Upper lobe of right lung (tissue), 1 donor: ENCODE data around the gene AMIGO3. TPM values are rescaled to one million over a fixed set of nuclear protein-coding genes. Genes with fewer than 3 reads are reported as not detected.
A peak's percentile ranks its signal among the peaks of the same experiment; 100 is the strongest.

Experiments used
- ATAC-seq: fragments of 200-7000 bp; cut with Tn5 transposase; one replicate; pipeline ENCODE4 v1.9.1; 2020; ENCODE audit warnings: mild to moderate bottlenecking, moderate library complexity
- DNase-seq: peaks from one replicate; pipeline ENCODE4 v3.0.0-alpha.2; 2020
- H3K27ac ChIP-seq: fragments of 200-600 bp; one replicate; pipeline ENCODE4 v1.8.0; 2022
- H3K27me3 ChIP-seq: fragments of 200-600 bp; one replicate; pipeline ENCODE4 v1.8.0; 2022; ENCODE audit warnings: mild to moderate bottlenecking
- H3K36me3 ChIP-seq: fragments of 200-600 bp; one replicate; pipeline ENCODE4 v1.8.0; 2022
- H3K4me1 ChIP-seq: fragments of 200-600 bp; one replicate; pipeline ENCODE4 v1.8.0; 2022
- H3K4me3 ChIP-seq: fragments of 200-600 bp; one replicate; pipeline ENCODE4 v1.8.0; 2022; ENCODE audit warnings: mild to moderate bottlenecking
- H3K9me3 ChIP-seq: fragments of 200-600 bp; one replicate; pipeline ENCODE4 v1.8.0; 2022
- intact Hi-C: fragments of 100-400 bp; cut with DNase I; formaldehyde crosslinking; loops from one replicate; pipeline ENCODE4 v1.11.0; 2022
- total RNA-seq: library from RNA; stranded (reverse); fragmentation: NEBNext Ultra II Directional; extraction: Animal tissue kit (Norgen Biotek cat#: 25700); gene quantifications from one replicate; pipeline ENCODE4 v1.2.1, GENCODE V29; 2021
- TF ChIP-seq, protein P1 (sequence below): fragments of 200-600 bp; IDR thresholded peaks from one replicate; pipeline ENCODE4 v1.8.0; 2022; ENCODE audit warnings: antibody characterized with exemption
- donor health status: DM: no; HTN: yes; CAD: no; lungs with severe emphysema.

AMIGO3 gene
- total RNA-seq, 1 donor from 2014 or later = 0.26 TPM

DNA sequence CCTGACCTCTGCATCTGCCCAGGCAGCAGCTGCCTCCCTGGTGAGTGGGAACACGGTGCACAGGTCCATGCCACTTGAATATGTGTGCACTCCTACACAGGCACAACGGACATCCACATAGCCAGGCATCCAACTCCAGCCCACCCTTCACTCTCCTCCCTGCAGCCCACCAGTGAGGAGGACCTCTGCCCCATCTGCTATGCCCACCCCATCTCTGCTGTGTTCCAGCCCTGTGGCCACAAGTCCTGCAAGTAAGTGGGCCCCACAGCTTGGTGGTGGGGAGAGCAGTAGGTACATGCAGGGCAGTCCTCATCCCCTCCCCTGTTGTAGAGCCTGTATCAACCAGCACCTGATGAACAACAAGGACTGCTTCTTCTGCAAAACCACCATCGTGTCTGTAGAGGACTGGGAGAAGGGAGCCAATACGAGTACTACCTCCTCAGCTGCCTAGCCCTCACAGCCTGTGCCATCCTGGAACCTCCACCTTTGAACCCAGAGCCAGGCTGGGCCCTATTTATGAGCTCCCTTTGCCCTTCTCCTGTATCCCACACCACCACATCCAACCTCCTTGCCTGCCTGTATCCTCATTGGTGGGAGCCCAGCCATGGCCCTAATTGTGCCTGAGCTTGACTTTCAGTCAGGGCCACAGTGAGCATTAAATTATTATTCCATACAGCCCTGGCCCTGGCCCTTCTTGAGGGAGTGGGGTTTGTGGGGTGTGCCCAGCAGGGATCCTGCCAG is 1.5 kb upstream of the AMIGO3 start:
- Histone ChIP-seq H3K27me3 (no peaks in the 10 kb centered on the region), H3K4me3 (no peak overlapping the region), H3K4me1 (peaks cover 28% of the 10 kb centered on the region), H3K27ac (no peak overlapping the region), H3K9me3 (no peaks in the 10 kb centered on the region), H3K36me3 (peaks cover 20% of the 10 kb centered on the region)
- DNase-seq = peak; percentile 39
- TF ChIP-seq, protein P1, sequence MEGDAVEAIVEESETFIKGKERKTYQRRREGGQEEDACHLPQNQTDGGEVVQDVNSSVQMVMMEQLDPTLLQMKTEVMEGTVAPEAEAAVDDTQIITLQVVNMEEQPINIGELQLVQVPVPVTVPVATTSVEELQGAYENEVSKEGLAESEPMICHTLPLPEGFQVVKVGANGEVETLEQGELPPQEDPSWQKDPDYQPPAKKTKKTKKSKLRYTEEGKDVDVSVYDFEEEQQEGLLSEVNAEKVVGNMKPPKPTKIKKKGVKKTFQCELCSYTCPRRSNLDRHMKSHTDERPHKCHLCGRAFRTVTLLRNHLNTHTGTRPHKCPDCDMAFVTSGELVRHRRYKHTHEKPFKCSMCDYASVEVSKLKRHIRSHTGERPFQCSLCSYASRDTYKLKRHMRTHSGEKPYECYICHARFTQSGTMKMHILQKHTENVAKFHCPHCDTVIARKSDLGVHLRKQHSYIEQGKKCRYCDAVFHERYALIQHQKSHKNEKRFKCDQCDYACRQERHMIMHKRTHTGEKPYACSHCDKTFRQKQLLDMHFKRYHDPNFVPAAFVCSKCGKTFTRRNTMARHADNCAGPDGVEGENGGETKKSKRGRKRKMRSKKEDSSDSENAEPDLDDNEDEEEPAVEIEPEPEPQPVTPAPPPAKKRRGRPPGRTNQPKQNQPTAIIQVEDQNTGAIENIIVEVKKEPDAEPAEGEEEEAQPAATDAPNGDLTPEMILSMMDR = no peak
- ATAC-seq = no peak
- intact Hi-C loops = no loop called here

DNA sequence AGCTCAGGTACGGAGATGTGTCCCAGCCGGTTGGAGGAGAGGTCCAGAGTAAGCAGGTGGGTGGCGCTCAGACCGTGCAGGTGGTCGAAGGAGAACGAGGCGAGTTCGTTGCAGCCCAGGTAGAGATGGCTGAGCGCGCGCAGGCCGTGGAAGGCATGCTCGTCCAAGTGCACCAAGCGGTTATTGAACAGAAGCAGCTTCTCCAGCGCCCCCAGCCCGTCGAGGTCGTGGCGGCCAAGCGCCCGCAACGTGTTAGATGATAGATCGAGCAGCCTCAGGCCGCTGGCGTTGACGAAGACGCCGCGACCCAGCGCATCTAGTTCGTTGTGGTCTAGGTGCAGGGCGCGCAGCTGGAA is 648 bp downstream of the AMIGO3 start:
- ATAC-seq (no peak), DNase-seq (peak; percentile 74)
- intact Hi-C loops = no loop called here
- peak overlapping the region; percentile 65 for H3K4me3 ChIP-seq
- TF ChIP-seq, protein P1 = no peak
- peaks cover 25% of the 10 kb centered on the region for H3K36me3 ChIP-seq
- H3K27ac ChIP-seq = no peak overlapping the region
- no peaks in the 10 kb centered on the region for H3K9me3 ChIP-seq
- peaks cover 22% of the 10 kb centered on the region for H3K4me1 ChIP-seq
- H3K27me3 ChIP-seq = no peaks in the 10 kb centered on the region

DNA sequence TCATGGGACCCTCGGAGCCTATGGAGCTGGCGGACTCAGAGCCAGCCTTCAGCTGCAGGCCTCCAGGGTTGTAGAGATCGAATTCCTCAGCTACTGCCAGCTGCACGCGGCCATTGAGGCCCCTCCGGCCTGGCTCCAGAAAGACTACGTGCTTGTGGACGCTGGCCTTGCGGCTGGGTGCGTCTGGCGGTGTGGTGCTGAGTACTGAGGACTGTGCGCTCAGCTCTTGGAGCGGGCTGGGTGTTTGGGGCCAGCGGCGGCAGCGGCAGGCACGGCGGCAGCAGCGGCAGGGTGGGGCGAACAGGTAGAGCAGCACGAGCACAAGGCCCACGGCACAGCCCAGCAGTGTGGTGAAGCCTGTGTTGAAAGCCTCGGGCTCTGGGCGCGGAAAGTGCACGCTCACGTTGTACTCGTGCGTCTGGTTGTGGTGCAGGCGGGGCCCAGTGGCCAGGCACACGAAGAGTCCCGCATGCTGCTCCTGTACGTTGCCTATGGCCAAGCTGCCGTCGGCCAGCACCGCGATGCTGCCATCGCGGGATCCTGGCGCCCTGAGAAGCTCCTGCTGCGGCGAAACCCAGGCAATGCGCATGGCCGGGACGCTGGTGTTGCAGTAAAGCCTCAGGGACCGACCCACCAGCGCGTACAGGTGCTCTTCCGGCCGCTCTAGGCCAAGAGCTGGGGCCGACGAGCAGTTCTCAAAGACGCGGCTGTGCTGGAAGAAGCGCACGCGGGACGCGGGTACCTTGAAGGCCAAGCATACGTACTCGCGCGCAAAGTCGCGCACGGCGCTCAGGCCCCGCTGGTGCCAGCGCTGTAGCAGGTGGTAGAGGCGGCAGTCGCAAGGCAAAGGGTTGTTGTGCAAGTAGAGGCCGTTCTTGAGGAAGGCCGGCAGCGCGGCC is 1.3 kb downstream of the AMIGO3 start:
- Histone ChIP-seq H3K27ac (no peak overlapping the region), H3K9me3 (no peaks in the 10 kb centered on the region), H3K4me1 (peaks cover 21% of the 10 kb centered on the region), H3K36me3 (peaks cover 25% of the 10 kb centered on the region), H3K4me3 (peak overlapping the region; percentile 65), H3K27me3 (no peaks in the 10 kb centered on the region)
- intact Hi-C loops = no loop called here
- no peak for ATAC-seq
- TF ChIP-seq, protein P1 = no peak
- peak; percentile 73 for DNase-seq

DNA sequence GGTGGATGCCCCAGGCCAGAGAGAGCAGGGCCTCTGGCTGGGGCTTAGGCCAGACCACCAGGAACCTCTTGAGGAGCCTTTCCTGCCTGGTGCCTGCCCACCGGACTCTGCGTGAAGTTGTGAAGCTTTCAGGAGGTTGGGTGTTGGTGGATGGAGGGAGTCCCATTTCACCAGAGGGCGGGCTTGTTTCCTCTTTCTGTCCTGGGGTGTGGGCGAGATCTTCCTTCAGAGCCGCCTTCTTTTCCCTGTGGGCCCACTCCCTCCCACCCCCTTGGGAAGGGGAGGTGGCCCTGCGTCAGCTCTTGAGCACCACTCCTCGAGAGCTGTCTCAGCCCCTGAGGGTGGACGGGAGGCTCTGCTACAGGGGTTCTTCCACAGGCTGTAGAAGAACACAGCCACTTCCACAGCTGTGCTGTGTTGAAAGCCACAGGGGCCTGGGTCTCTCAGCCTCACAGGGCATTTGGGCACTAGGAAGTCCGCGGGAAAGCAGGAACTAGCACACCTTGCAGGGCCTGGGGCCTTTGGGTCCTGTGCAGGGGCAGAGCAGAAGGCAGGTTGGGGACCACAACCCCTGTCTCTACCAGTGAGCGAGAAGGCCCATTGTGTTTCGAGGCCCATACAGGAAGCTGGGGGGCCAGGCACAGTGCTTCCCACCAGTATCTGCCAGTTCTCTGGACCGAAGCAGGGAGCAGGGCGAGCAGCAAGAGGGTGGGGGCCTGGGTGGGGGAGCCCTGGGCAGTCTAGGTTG is 2.1 kb downstream of the AMIGO3 start:
- intact Hi-C loops = no loop called here
- Histone ChIP-seq H3K4me1 (peaks cover 13% of the 10 kb centered on the region), H3K27me3 (no peaks in the 10 kb centered on the region), H3K27ac (no peak overlapping the region), H3K9me3 (no peaks in the 10 kb centered on the region), H3K4me3 (no peak overlapping the region), H3K36me3 (peaks cover 27% of the 10 kb centered on the region)
- ATAC-seq = no peak
- DNase-seq = peak; percentile 60
- TF ChIP-seq, protein P1 = no peak

DNA sequence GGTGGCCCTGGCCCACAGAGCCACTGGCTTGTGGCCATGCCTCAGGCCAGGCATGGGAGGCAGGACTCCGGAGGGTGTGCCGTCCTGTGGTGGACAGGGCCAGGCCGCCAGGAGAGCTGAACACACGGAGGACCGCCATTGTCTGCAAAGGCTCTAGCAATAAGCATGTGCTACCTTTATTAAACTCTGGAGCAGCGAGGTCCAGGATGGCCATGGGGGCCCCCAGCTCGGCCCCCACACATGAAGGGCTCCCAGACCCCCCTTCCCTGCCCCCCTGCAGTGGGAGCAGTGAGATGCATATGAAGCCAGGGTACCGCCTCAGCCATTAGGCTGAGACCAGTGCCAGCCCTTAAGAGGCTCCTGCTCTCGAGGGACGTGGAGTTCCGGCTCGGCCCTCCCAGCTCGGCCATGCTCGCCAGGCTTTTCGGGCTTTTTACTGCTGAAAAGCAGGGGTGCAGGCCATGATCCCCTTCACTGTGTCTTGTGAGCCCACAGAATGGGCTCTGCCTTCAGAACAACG is 2.7 kb downstream of the AMIGO3 start:
- DNase-seq (peak; percentile 61), ATAC-seq (no peak)
- Histone ChIP-seq H3K9me3 (no peaks in the 10 kb centered on the region), H3K27me3 (no peaks in the 10 kb centered on the region), H3K4me1 (peaks cover 9% of the 10 kb centered on the region), H3K36me3 (peaks cover 26% of the 10 kb centered on the region), H3K27ac (no peak overlapping the region), H3K4me3 (no peak overlapping the region)
- intact Hi-C loops = no loop called here
- TF ChIP-seq, protein P1 = no peak
